A673 (cell line): ENCODE measurements around the gene MAPK12. TPM values are rescaled to one million over a fixed set of nuclear protein-coding genes. Genes with fewer than 3 reads are reported as not detected.

ENCODE experiments used
- BruUV-seq: library from RNA; stranded (reverse); fragments of 400-500 nt; replicated peaks from 2 replicates; lab custom pipeline; 2021; lab: Mats Ljungman, UMichigan
- CTCF ChIA-PET: fragments of 300-600 bp; sonication (Branson Sonifier 250); formaldehyde crosslinking; loops from one replicate; lab custom pipeline; 2022; ENCODE audit warnings: antibody characterized with exemption; lab: Charles Lee
- POLR2A ChIA-PET: fragments of 300-600 bp; sonication (Branson Sonifier 250); formaldehyde crosslinking; loops from one replicate; lab custom pipeline; 2022; ENCODE audit warnings: antibody characterized with exemption; ENCODE audit not compliant: low non-redundant PET; lab: Charles Lee
- DNase-seq: peaks from one replicate; pipeline ENCODE4 v3.0.0-alpha.2; 2015; ENCODE audit warnings: low spot score
- H3K27ac ChIP-seq: fragments of 200-600 bp; sonication (generic); 2 replicates; pipeline ENCODE4 v1.5.1; 2016; ENCODE audit warnings: mixed run types, low read depth, mild to moderate bottlenecking, mixed read lengths, antibody characterized with exemption, low read length; ENCODE audit not compliant: poor library complexity, severe bottlenecking
- H3K27me3 ChIP-seq: fragments of 200-600 bp; sonication (generic); replicated peaks from 2 replicates; pipeline ENCODE4 v1.6.1; 2017; ENCODE audit warnings: mixed run types, low read depth, mild to moderate bottlenecking, mixed read lengths, antibody characterized with exemption, low read length; ENCODE audit not compliant: insufficient read depth, poor library complexity
- H3K36me3 ChIP-seq: fragments of 200-600 bp; sonication (generic); 2 replicates; pipeline ENCODE4 v1.6.1; 2016; ENCODE audit warnings: mixed run types, mild to moderate bottlenecking, mixed read lengths, antibody characterized with exemption, low read length; ENCODE audit not compliant: insufficient read depth, poor library complexity, severe bottlenecking
- H3K4me1 ChIP-seq: fragments of 200-600 bp; sonication (generic); 2 replicates; pipeline ENCODE4 v1.6.1; 2017; ENCODE audit warnings: mixed run types, mild to moderate bottlenecking, mixed read lengths, antibody characterized with exemption, low read length; ENCODE audit not compliant: insufficient read depth, poor library complexity, severe bottlenecking
- H3K4me3 ChIP-seq: fragments of 200-600 bp; sonication (generic); 2 replicates; pipeline ENCODE4 v1.5.1; 2016; ENCODE audit warnings: low read depth, mixed run types, mild to moderate bottlenecking, mixed read lengths, low read length; ENCODE audit not compliant: poor library complexity, severe bottlenecking
- H3K9me3 ChIP-seq: fragments of 200-600 bp; sonication (generic); 2 replicates; pipeline ENCODE4 v1.6.1; 2016; ENCODE audit warnings: mixed run types, low read depth, mild to moderate bottlenecking, mixed read lengths, antibody characterized with exemption, low read length; ENCODE audit not compliant: poor library complexity, severe bottlenecking
- EZH2 ChIP-seq: fragments of 200-600 bp; sonication (generic); IDR thresholded peaks from 2 replicates; pipeline ENCODE4 v1.6.1; 2017; ENCODE audit warnings: borderline replicate concordance, low read depth, mild to moderate bottlenecking, mixed read lengths, antibody characterized with exemption, low read length; ENCODE audit not compliant: poor library complexity, severe bottlenecking
- intact Hi-C: fragments of 100-400 bp; cut with micrococcal nuclease; formaldehyde crosslinking; loops from one replicate; pipeline ENCODE4 v1.10.0; 2022; ENCODE audit not compliant: unreplicated experiment
- total RNA-seq: library from RNA; stranded (reverse); gene quantifications from 2 replicates; pipeline ENCODE4 v1.2.3, GENCODE V29; 2021
- TF ChIP-seq, protein P1 (sequence below): fragments of 300-800, 200-600 bp; sonication (generic); conservative IDR thresholded peaks from 2 replicates; pipeline ENCODE4 v1.5.1; 2017; ENCODE audit warnings: low read depth, mild to moderate bottlenecking, antibody characterized with exemption, low read length, moderate library complexity, mixed read lengths

Gene MAPK12
- total RNA-seq, 1 experiment from 2014 or later = 20.8 TPM

DNA sequence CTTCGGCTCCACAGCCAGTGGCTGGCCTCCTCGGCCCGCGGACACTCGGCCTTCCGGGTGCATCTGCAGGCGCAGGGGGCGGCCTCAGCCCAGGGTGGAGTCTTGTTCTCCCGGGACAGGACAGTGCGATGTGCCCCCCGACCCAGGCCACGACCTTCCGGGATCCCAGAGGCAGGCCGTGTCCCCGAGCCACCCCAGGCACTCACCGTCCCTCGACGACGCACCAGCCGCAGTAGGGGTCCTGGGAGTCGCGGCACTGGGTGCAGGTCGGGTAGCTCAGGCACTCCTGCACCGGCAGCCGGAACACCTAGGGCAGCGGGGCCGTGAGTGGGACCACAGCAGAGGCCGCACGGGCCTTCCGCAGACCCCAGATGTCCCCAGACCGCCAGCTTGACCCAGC lies 26.2 kb upstream of the MAPK12 start:
- Histone ChIP-seq H3K4me1 (peaks cover 7% of the 10 kb centered on the region), H3K36me3 (peaks cover 77% of the 10 kb centered on the region), H3K9me3 (no peaks in the 10 kb centered on the region), H3K27me3 (no peaks in the 10 kb centered on the region), H3K4me3 (no peak overlapping the region), H3K27ac (no peak overlapping the region)
- ChIA-PET POLR2A (no interaction called here), CTCF (no interaction called here)
- no peak for TF ChIP-seq EZH2
- TF ChIP-seq, protein P1, sequence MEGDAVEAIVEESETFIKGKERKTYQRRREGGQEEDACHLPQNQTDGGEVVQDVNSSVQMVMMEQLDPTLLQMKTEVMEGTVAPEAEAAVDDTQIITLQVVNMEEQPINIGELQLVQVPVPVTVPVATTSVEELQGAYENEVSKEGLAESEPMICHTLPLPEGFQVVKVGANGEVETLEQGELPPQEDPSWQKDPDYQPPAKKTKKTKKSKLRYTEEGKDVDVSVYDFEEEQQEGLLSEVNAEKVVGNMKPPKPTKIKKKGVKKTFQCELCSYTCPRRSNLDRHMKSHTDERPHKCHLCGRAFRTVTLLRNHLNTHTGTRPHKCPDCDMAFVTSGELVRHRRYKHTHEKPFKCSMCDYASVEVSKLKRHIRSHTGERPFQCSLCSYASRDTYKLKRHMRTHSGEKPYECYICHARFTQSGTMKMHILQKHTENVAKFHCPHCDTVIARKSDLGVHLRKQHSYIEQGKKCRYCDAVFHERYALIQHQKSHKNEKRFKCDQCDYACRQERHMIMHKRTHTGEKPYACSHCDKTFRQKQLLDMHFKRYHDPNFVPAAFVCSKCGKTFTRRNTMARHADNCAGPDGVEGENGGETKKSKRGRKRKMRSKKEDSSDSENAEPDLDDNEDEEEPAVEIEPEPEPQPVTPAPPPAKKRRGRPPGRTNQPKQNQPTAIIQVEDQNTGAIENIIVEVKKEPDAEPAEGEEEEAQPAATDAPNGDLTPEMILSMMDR = no peak
- BruUV-seq = no TSS peak
- intact Hi-C loops = no loop called here
- no peak for DNase-seq

DNA sequence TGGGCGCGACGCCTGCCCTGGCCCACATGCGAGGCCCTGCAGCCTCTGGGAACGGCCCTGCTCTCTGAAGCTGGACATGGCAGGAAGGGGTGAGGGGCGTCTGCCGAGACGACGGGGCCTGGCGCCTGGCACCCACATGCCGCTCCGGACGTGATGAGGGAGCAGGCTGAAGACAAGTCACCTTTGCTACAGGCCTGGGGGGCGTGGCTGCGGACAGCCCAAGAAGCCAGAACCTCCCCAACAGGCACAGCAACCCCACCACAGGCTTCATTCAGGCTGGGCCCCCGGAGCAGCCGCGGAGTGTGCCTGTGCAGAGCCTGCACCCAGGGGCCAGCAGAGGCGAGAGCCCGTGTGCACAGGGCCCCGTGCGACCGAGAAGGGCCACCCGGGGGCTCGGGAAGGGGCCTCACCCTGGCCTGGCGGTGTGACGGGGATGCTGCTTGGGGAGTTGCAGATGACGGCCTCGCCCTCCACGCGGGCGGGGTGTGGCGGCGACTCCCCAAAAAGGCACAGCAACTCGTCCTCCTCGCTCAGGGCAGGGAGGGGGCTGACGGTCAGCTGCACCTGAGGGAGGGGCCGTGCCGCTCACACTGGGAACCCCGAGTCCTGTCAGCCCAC lies 25.3 kb upstream of the MAPK12 start:
- no peaks in the 10 kb centered on the region for H3K9me3 ChIP-seq
- no peak for TF ChIP-seq EZH2
- TF ChIP-seq, protein P1 = no peak
- no peaks in the 10 kb centered on the region for H3K27me3 ChIP-seq
- no TSS peak for BruUV-seq
- H3K27ac ChIP-seq = no peak overlapping the region
- no peak overlapping the region for H3K4me3 ChIP-seq
- H3K36me3 ChIP-seq = peaks cover 87% of the 10 kb centered on the region
- CTCF ChIA-PET = no interaction called here
- H3K4me1 ChIP-seq = no peaks in the 10 kb centered on the region
- intact Hi-C loops = no loop called here
- POLR2A ChIA-PET = interaction anchor here (0.7 kb wide), 1 partner anchor 172 kb away, joined by 9 read pairs; no protein-coding TSS in a partner anchor
- DNase-seq = no peak

DNA sequence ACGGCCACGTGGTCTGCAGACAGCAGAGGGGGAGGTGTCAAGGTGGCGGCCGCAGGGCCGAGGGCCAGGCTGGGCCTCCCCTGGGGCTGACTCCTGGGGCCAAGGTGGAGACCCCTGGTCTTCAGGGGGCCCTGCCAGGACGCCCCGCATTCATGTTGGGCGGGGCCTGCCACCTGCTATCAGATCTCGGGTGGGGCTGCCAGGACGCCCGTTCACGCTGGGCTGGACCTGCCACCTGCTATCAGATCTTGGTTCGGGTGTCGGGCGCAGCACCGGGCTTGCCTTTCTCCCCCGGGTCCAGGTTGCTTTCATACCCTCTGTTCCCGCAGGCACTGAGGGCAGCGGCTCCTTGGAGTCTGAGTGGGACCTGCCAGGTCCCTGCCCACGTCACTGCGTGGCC lies 24.8 kb upstream of the MAPK12 start:
- intact Hi-C loops = no loop called here
- H3K4me1 ChIP-seq = no peaks in the 10 kb centered on the region
- H3K4me3 ChIP-seq = no peak overlapping the region
- no peaks in the 10 kb centered on the region for H3K9me3 ChIP-seq
- TF ChIP-seq, protein P1 = no peak
- TF ChIP-seq EZH2 = no peak
- no peaks in the 10 kb centered on the region for H3K27me3 ChIP-seq
- BruUV-seq = no TSS peak
- ChIA-PET CTCF (no interaction called here), POLR2A (interaction anchor here (0.7 kb wide), 1 partner anchor 172 kb away, joined by 9 read pairs; no protein-coding TSS in a partner anchor)
- peaks cover 88% of the 10 kb centered on the region for H3K36me3 ChIP-seq
- DNase-seq = no peak
- H3K27ac ChIP-seq = no peak overlapping the region
